ENCODE results near the gene ETF1. TPM values are rescaled to one million over a fixed set of nuclear protein-coding genes. Genes with fewer than 3 reads are reported as not detected.
A peak's percentile ranks its signal among the peaks of the same experiment; 100 is the strongest.

ETF1 gene
- total RNA-seq, 1 donor from 2014 or later, result 201 TPM

GRCh38 chr5:138554143-138554542, 11.1 kb upstream of the ETF1 start:
- no peak overlapping the region for H3K27ac Mint-ChIP-seq
- peaks cover 11% of the 10 kb centered on the region for H3K4me1 Mint-ChIP-seq (ENCODE audit: low read depth)
- H3K4me3 Mint-ChIP-seq, result no peak overlapping the region
- H3K27me3 Mint-ChIP-seq (ENCODE audit: insufficient read depth), result no peaks in the 10 kb centered on the region
- no peak for DNase-seq (ENCODE audit: low spot score)
- intact Hi-C loops (cut with micrococcal nuclease), result no loop called here
- H3K36me3 Mint-ChIP-seq (ENCODE audit: low read depth), result peaks cover 53% of the 10 kb centered on the region
- no peaks in the 10 kb centered on the region for H3K9me3 Mint-ChIP-seq

GRCh38 chr5:138553437-138554095, 10.5 kb upstream of the ETF1 start:
- Mint-ChIP-seq H3K4me3 (no peak overlapping the region), H3K9me3 (no peaks in the 10 kb centered on the region), H3K4me1 (ENCODE audit: low read depth) (peaks cover 9% of the 10 kb centered on the region), H3K27ac (peak overlapping the region; percentile 44), H3K27me3 (ENCODE audit: insufficient read depth) (no peaks in the 10 kb centered on the region), H3K36me3 (ENCODE audit: low read depth) (peaks cover 48% of the 10 kb centered on the region)
- intact Hi-C loops (cut with micrococcal nuclease), result no loop called here
- DNase-seq (ENCODE audit: low spot score), result no peak

GRCh38 chr5:138552657-138553056, 9.6 kb upstream of the ETF1 start:
- H3K9me3 Mint-ChIP-seq, result no peaks in the 10 kb centered on the region
- H3K36me3 Mint-ChIP-seq (ENCODE audit: low read depth), result peaks cover 42% of the 10 kb centered on the region
- H3K27me3 Mint-ChIP-seq (ENCODE audit: insufficient read depth), result no peaks in the 10 kb centered on the region
- intact Hi-C loops (cut with micrococcal nuclease), result no loop called here
- no peak for DNase-seq (ENCODE audit: low spot score)
- no peak overlapping the region for H3K4me3 Mint-ChIP-seq
- no peak overlapping the region for H3K27ac Mint-ChIP-seq
- peaks cover 18% of the 10 kb centered on the region for H3K4me1 Mint-ChIP-seq (ENCODE audit: low read depth)

GRCh38 chr5:138549414-138549813, 6.4 kb upstream of the ETF1 start:
- intact Hi-C loops (cut with micrococcal nuclease), result loop anchor here (2.0 to 10.0 kb wide), 3 partner anchors 369 to 1015 kb away; partner anchors contain the start of genes HNRNPA0 and UBE2D2

DNA sequence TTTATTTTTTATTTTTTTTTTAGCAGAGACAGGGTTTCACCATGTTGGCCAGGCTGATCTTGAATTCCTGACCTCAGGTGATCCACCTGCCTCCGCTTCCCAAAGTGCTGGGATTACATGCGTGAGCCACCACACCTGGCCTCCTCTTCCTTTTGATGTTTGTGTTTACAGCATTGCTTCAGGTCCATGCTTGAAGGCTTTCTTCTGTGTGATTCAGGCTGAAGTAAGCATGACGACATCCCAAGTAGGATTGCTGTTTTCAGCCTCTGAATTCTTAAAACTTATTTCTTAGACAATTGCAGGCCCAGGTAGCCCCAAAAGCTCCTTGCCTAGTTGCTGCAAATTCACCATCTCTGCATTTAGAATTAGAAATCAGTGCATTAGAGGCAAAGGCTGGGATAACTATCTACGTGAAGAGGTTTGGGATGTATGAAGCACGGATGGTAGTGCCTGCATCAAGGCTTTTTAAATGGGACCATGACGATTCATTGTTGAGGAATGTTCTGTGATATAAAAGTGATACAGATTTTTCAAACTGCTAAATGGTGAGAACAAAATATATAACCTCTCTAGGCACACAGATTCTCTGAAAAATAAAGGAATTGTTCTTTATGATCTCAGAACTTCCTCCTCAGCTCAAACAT, 3.0 kb upstream of the ETF1 start:
- intact Hi-C loops (cut with micrococcal nuclease), result loop anchor here (10.0 kb wide), 2 partner anchors 791 to 1019 kb away; partner anchors contain the start of genes HNRNPA0 and UBE2D2
- Mint-ChIP-seq H3K36me3 (ENCODE audit: low read depth) (peaks cover 27% of the 10 kb centered on the region), H3K27ac (peak overlapping the region; percentile 13)

More at GRCh38 chr5:138549414-138549813, 6.4 kb upstream of the ETF1 start:
- Mint-ChIP-seq H3K36me3 (ENCODE audit: low read depth) (peaks cover 23% of the 10 kb centered on the region), H3K27ac (peak overlapping the region; percentile 4), H3K9me3 (no peaks in the 10 kb centered on the region), H3K4me3 (no peak overlapping the region), H3K4me1 (ENCODE audit: low read depth) (peaks cover 30% of the 10 kb centered on the region), H3K27me3 (ENCODE audit: insufficient read depth) (no peaks in the 10 kb centered on the region)
- no peak for DNase-seq (ENCODE audit: low spot score)

GRCh38 chr5:138544181-138545134, 1.4 kb upstream of the ETF1 start:
- Mint-ChIP-seq H3K9me3 (no peaks in the 10 kb centered on the region), H3K4me3 (peak overlapping the region; percentile 99), H3K4me1 (ENCODE audit: low read depth) (peaks cover 56% of the 10 kb centered on the region), H3K27ac (peak overlapping the region; percentile 100), H3K27me3 (ENCODE audit: insufficient read depth) (no peaks in the 10 kb centered on the region), H3K36me3 (ENCODE audit: low read depth) (peaks cover 36% of the 10 kb centered on the region)
- DNase-seq (ENCODE audit: low spot score), result no peak
- intact Hi-C loops (cut with micrococcal nuclease), result loop anchor here (5.0 to 10.0 kb wide), 3 partner anchors 728 to 1020 kb away; partner anchors contain the start of genes HNRNPA0 and UBE2D2

More for the DNA sequence above, 3.0 kb upstream of the ETF1 start:
- peak overlapping the region; percentile 24 for H3K4me3 Mint-ChIP-seq
- no peaks in the 10 kb centered on the region for H3K27me3 Mint-ChIP-seq (ENCODE audit: insufficient read depth)
- no peak for DNase-seq (ENCODE audit: low spot score)
- peaks cover 43% of the 10 kb centered on the region for H3K4me1 Mint-ChIP-seq (ENCODE audit: low read depth)
- H3K9me3 Mint-ChIP-seq, result no peaks in the 10 kb centered on the region

DNA sequence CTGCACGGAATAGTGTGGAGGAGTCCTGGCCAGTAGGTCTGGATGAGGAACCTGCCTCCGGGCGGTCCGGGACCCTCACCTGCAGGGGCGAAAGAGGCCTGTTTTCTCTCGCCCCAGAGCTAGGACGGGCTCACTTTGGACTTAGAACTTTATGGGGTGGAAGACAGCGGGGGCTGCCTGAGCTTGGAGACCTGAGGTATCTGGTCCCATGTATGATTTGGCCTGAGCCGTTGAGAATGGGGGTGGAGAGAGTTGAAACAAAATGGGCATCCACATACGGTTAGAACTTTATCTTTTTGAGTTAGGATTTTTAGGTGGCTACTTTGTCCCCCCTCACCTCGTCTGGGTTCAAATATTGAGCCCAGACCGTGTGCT, 681 bp upstream of the ETF1 start:
- no peaks in the 10 kb centered on the region for H3K27me3 Mint-ChIP-seq (ENCODE audit: insufficient read depth)
- H3K4me3 Mint-ChIP-seq, result peak overlapping the region; percentile 99
- intact Hi-C loops (cut with micrococcal nuclease), result loop anchor here (1.0 to 10.0 kb wide), 16 partner anchors 32 to 1021 kb away; partner anchors contain the start of genes BRD8, CDC23, EGR1 and FAM13B
- peaks cover 58% of the 10 kb centered on the region for H3K4me1 Mint-ChIP-seq (ENCODE audit: low read depth)
- H3K27ac Mint-ChIP-seq, result peak overlapping the region; percentile 100
- peaks cover 43% of the 10 kb centered on the region for H3K36me3 Mint-ChIP-seq (ENCODE audit: low read depth)
- DNase-seq (ENCODE audit: low spot score), result no peak
- H3K9me3 Mint-ChIP-seq, result no peaks in the 10 kb centered on the region

- no peaks in the 10 kb centered on the region for H3K9me3 Mint-ChIP-seq
- H3K27ac Mint-ChIP-seq, result peak overlapping the region; percentile 100
- no peaks in the 10 kb centered on the region for H3K27me3 Mint-ChIP-seq (ENCODE audit: insufficient read depth)
- peaks cover 48% of the 10 kb centered on the region for H3K4me1 Mint-ChIP-seq (ENCODE audit: low read depth)
- intact Hi-C loops (cut with micrococcal nuclease), result loop anchor here (5.0 to 10.0 kb wide), 3 partner anchors 730 to 1022 kb away; partner anchors contain the start of genes HNRNPA0 and UBE2D2
- H3K4me3 Mint-ChIP-seq, result peak overlapping the region; percentile 99
- DNase-seq (ENCODE audit: low spot score), result no peak
- H3K36me3 Mint-ChIP-seq (ENCODE audit: low read depth), result peaks cover 42% of the 10 kb centered on the region
These were observed 668 bp downstream of the ETF1 start for GRCh38 chr5:138542180-138542955.

DNA sequence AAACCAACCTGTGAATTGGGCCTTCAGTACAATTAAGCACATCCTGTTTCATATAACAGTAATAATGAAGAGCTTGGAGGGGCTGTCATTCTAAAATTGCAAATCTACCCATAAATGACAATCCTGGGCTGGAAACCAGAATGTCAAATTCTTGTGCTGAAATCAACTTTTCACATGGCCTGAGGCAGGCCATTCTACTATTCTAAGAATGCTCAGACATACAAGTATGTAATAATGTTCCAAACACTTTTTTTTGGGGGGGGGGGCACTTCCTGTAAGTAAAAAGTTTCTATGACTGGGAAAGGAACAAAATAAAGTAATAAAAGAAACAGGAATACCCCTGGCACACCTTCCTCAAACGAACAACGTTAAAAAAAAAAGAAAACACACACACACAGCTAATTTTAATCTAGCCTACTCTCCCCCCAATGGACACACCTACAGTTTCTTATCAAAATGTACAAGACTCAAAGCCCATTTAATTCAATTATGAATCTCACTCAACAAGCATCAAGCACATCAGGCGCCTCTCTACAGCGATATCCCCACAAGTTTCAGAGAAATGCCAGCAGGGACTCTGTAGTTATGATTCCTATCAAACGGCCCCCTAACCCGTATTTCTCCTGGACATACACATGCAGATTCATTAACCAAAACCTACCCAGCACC, 1.4 kb downstream of the ETF1 start:
- no peaks in the 10 kb centered on the region for H3K9me3 Mint-ChIP-seq
- no peaks in the 10 kb centered on the region for H3K27me3 Mint-ChIP-seq (ENCODE audit: insufficient read depth)
- intact Hi-C loops (cut with micrococcal nuclease), result loop anchor here (5.0 to 10.0 kb wide), 3 partner anchors 731 to 1023 kb away; partner anchors contain the start of genes HNRNPA0 and UBE2D2
- H3K36me3 Mint-ChIP-seq (ENCODE audit: low read depth), result peaks cover 48% of the 10 kb centered on the region
- DNase-seq (ENCODE audit: low spot score), result no peak
- peak overlapping the region; percentile 99 for H3K4me3 Mint-ChIP-seq
- H3K4me1 Mint-ChIP-seq (ENCODE audit: low read depth), result peaks cover 55% of the 10 kb centered on the region
- H3K27ac Mint-ChIP-seq, result peak overlapping the region; percentile 100

DNA sequence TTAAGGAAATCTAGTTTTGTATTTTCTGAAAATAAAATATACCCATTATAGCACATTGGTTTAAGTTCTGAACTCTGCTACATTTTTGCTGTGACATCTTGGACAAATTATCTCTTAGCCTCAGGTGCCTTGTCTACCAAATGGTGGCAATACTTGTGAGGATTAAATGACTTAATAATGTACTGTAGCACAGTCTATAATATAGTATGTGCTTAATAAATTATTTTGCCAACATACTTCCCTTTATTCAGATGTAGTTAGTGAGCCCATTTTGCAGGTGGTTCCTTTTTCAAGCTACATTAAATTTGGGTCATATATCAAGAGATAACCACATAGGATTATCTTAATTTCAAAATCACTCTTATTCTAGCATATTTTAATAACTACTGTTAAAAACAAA, 3.2 kb downstream of the ETF1 start:
- Mint-ChIP-seq H3K9me3 (no peaks in the 10 kb centered on the region), H3K27ac (no peak overlapping the region), H3K36me3 (ENCODE audit: low read depth) (peaks cover 49% of the 10 kb centered on the region), H3K27me3 (ENCODE audit: insufficient read depth) (no peaks in the 10 kb centered on the region), H3K4me3 (peak overlapping the region; percentile 99), H3K4me1 (ENCODE audit: low read depth) (peaks cover 57% of the 10 kb centered on the region)
- no peak for DNase-seq (ENCODE audit: low spot score)
- intact Hi-C loops (cut with micrococcal nuclease), result loop anchor here (5.0 to 10.0 kb wide), 3 partner anchors 733 to 1025 kb away; partner anchors contain the start of genes HNRNPA0 and UBE2D2

DNA sequence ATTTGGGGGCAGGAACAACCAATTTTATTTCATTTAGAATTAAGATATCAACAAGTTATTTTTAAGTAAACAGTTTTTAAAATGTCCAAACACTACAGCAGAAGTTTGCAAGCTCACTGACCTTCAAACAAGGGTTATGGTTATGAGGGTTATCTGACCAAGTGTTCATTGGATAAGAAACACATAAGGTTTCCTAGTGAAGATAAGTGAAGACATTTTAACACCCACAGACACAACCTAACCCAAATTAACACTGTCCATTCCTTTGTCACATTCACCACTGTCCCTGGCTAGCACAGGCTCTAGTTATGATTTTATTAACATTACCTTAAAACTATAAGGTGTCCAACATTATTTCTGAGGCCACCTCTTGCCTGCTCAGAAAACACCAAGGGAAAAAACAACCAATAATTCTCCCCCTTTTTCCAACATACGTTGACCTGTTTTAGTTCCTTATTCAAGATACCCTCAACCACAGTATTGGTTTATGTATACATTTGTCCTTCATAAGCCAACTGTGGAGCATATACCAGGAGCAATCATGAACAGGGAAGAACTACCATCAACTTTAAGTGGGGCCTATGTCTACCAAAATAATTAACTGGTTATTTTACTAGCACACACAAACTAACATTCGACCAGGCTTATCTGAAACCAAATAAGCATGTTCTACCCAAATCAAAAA, 4.0 kb downstream of the ETF1 start:
- intact Hi-C loops (cut with micrococcal nuclease), result no loop called here
- H3K27me3 Mint-ChIP-seq (ENCODE audit: insufficient read depth), result no peaks in the 10 kb centered on the region
- H3K9me3 Mint-ChIP-seq, result no peaks in the 10 kb centered on the region
- peaks cover 55% of the 10 kb centered on the region for H3K4me1 Mint-ChIP-seq (ENCODE audit: low read depth)
- H3K36me3 Mint-ChIP-seq (ENCODE audit: low read depth), result peaks cover 50% of the 10 kb centered on the region
- no peak for DNase-seq (ENCODE audit: low spot score)
- H3K4me3 Mint-ChIP-seq, result no peak overlapping the region
- H3K27ac Mint-ChIP-seq, result no peak overlapping the region
